Activated T-cell treated with anti-CD3 and anti-CD28 coated beads for 48 hours (primary cell): ENCODE data around the gene RNF183.
A peak's percentile ranks its signal among the peaks of the same experiment; 100 is the strongest.

Source experiments
- DNase-seq: peaks from one replicate; pipeline ENCODE4 v3.0.0-alpha.2; 2020; ENCODE audit warnings: low read depth

The RNF183 gene, protein sequence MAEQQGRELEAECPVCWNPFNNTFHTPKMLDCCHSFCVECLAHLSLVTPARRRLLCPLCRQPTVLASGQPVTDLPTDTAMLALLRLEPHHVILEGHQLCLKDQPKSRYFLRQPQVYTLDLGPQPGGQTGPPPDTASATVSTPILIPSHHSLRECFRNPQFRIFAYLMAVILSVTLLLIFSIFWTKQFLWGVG

DNA sequence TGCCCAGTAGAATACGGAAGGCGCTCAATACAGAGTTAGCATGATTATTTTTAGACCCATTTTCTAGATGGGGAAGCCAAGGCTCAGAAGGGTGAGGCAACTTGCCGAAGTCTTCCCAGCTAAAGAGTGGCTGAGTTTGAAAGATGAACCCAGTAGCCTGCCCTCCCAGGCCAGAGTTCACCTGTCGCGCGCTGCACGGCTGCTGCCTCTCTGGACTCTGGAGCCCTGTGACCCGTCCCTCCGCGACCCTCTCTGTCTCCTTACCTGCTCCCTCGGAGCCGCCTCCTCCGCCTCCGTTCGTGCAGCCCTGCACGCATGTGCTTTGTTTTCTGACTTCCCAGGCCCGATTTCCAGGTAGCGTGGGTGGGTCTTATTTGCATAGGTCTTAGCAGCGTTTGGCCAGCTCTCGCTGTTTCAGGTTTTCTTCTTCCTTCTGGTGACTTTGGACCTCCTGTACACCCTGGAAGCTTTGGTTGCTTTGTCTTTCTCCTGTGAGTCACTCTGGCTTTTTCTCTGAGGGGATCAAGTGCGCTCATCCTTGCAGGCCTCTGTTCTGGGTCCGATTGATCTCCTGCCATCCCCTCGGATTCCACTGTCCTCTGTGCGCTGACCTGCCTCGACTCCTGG lies at the start of gene RNF183:
RNF183 (minus strand) TSS at position 585 of the 627 bp plus-strand sequence. CDS start 5,192 bp downstream, outside the sequence.
- no peak for DNase-seq

DNA sequence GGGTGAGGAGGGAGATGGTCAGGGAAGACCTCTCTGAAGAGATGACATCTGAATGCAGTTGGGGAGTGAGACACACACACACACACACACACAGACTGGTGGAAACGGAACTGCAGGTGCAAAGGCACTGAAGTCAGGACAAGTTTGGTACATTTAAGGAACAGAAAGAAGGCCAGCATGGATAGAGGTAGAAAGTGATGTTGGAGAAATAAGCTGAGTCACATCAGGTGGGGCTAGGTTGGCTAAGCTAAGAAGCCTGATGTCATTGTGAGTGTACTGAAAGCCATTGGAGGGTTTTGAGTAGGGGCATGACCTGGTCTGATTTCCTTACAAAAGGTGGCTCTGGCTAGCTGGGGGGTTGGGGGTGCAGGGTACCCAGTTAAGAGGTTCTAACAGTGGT lies 49.2 kb upstream of the RNF183 start:
- no peak for DNase-seq

DNA sequence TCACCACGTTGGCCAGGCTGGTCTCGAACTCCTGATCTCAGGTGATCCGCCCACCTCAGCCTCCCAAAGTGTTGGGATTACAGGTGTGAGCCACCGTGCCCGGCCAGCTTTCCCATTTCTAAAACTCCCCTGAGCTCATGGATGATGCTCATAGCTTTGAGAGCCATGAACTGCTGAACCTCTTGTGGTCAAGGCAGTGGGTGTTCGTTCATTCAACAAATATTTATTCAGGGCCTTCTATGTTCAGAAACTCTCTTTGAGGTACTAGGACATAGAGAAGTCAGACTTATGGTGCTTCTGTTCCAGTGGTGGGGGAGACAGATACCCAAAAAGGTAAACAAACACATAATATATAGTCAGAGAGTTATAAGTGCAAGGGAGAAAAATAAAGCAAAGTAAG lies 48.8 kb upstream of the RNF183 start:
- no peak for DNase-seq

DNA sequence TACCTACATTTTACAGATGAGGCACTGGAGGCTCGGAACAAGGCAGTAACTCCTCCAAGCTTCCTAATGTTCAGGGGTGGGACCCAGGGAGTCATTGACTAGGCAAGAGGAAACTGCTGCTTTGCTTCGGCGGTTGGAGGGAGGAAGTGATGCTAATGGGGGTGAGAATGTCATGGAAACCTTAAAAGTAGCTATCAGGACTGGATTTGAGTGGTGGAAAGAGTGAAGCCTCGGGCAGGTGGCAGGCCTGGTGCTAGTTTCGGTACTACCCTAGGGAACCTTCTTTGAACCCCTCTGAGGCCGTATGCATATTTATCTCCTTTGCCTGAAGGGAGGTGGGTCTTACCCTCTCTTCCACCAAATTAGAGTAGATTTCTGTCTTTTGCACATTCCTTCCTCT lies 47.8 kb upstream of the RNF183 start:
- peak; percentile 23 for DNase-seq

DNA sequence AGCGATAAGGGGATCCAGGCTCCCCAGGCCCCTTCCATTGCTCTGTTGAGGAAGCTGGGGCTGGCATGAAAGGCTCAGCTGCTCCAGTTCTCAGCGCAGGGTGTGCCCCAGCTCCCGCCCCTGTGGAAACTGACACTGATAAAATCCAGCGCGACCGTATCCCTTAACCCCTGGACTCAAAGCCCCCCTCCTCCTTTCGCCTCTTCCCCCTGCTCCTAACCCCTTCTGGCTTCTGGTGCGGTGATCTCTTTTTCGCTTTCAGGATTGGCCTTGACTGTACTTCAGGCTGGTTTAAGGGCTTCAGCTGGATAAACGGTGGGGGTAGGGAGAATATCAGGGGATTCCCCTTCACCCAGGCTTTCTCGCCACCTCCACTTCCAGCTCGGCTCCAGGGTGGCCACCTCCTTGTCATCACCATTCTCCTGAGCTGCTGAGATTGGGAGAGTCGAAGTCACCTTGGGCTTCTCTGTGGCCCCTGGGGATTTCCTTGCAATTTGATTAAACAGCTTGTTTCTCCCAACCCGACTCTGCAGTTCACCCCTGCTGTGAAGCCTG lies 47.0 kb upstream of the RNF183 start:
- no peak for DNase-seq

DNA sequence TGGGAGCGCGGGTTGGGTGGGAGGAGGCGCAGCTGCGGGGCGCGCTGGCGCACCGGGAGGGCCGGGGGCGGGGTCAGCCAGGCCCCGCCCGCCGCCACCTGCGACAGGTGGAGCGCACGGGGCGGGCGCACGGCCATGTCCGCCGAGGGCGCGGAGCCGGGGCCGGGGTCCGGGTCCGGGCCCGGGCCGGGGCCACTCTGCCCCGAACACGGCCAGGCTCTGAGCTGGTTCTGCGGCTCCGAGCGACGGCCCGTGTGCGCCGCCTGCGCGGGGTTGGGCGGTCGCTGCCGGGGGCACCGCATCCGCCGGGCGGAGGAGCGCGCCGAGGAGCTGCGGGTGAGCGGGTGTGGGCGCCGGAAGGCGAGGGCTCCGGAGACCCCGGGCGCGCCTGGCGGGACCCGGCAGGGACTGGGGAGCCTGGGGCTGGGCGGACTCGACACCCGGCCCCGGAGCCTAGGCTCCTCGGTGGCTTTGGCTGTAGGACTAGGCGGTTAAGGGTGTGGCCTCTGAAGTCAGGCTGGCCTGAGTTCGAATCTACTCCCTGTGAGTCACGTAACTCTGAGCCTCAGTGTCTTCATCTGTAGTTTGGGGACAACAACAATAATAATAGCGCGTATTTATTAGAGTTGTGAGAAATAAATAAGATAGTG lies 46.4 kb upstream of the RNF183 start, which contains the start of gene BSPRY:
BSPRY (plus strand) TSS at position 97 of the 650 bp plus-strand sequence; CDS start at position 136, 39 bp downstream.
- peak; percentile 29 for DNase-seq

DNA sequence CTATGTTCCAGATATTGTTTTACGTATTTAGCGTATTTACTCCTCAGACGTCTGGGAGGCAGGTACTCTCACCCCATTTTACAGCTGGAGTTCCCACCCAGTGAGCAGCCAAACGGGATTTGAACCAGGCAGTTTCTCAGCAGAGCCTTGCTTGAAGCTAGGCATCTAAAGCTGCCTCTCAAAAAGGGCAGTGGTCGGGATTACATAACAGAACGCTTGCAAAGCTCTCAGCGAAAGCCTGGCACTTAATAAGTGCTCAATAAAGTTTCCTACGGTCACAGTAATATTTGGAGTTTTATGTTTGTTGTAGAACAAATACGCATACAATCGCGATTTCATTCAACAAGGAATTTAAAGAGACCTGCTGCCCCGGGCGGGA lies 45.9 kb upstream of the RNF183 start:
- no peak for DNase-seq

DNA sequence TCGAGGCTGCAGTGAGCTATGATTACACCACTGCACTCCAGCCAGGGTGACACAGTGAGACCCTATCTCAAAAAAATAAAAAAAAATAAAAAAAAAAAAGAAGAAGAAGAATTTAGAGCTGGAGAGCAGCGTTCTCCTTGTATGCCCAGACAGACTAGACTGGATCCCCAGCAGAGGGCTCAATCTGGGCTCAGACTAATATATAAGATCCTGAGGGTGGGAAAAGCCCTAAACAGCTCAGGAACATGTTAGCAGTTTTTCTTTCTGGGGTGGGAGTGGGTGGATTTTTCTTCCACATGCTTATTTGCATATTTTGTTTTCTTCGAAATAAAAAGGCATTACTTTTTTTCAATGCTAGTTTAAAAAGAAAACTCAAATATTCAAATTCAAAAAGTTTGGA lies 45.3 kb upstream of the RNF183 start:
- no peak for DNase-seq

DNA sequence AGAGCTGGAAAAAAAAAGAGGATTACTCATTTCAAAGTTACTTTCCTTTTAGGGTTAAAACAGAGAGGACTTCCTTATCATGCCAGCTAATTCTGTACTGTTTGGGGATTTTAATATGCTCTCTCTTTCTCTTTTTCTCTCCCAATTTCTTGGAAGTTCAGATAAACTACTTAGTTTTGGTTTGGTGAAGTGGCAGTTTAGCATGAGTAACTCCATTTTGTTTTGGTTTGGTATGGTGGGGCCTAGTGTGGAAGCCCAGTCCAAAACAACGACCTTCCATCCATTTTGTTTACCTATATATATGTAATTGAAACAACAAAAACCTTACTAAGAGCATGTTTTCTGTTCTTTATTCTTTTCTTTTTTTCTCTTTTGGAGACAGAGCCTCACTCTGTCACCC lies 42.5 kb upstream of the RNF183 start:
- DNase-seq: no peak

DNA sequence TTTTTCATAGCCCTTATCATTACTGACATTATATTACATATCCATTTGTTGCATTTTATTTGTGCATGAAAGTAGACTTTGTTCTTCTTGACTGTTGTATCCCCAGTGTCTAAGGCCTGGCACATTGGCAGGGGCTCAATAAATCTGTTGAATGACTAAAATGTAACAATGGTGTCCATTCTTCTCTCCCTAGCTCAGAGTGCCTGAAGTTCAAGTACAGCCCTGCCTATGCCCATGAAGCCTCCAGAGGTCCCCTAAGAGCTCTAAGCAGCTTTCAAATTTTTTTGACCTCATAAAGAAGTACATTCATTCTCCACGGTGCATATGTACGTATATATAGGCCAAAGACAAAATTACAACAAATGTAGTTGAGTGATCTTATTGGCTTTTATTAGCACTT lies 42.0 kb upstream of the RNF183 start:
- DNase-seq: no peak

DNA sequence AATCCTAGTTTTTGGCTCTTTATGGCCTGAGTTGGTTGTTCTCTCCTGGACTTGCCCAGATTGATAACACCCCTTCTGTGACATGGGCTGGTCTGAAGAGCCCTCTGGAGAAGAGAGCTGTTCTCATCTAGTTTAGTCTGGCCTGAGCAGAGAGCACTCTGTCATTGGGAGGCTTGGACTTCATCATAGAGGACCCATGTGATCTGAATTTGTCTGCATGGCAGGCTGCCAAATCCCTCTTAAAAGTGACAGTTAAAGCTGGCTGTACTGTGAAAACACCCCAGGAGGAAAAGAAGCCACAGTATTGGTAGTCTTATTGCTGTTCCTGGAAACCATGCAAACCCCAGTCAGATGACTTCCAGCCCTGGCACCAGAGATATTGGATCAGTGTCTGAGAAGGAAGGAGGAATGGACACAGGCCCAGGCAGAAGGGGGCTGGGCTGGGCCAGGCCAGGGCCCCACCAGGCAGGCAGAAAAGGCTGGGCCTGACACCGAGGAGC lies 40.6 kb upstream of the RNF183 start:
- DNase-seq: no peak

DNA sequence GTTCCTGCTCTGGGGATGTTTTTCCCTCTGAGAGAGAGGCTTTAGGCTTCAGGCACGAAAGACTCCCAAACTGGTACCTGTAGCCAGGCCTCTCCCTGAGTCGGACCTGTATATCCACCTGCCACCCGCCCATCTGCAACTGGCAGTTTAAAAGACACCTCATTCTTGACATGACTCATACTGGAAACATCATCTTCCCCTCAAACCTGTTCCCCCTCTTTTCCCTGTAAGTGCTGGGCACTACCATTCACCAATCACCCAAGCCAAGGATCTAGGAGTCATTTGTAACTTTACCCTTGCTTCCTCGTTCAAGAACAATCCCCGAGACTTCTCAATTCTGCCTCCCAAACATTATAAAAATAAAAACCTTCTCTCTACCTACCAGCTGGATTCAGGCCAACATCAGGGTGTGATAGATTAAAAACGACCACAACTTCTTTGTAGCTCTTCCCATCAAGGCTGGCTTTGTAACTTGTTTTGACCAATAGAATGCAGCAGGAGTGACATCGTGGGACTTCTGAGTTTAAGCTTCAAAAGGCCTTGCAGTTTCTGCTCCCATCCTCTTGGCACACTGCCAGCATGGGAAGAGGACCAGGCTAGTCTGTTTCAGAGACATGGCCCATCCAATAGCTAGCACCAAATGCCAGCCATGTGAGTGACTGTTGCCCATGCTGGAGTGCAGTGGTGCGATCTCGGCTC lies 38.7 kb upstream of the RNF183 start:
- DNase-seq: no peak

DNA sequence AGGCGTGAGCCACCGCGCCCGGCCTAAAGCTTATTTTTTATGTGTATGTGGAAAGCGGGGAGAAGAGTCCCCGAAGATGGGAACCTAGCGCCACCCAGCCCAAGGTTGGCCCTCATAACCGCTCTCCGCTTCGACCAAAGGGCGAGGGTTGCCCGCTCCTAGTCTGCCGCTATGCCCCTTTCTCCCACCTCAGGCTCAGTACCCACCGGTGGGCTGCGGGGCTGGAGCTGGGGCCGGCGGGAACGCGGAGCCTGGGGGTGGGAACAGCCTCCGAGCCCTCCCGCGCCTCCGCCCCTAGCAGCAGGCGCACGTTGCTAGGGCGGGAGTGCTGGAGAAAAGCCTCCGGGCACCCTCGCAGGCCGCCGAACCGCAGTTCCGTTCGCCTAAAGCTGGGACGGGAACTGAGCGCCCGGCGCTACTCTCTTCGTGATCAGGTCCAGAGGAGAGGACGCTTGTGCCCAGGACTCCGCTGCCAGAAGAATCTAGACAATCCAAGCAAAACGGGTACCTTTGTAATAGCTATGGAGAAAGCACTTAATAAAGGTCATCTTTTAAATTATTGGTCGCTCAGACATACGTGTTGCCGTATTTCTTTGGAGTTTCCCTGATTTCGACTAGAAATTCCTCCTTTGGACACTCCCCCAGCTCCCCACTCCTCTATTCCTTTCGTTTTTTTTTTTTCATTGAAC lies 37.0 kb upstream of the RNF183 start, which contains the start of gene WDR31:
WDR31 (minus strand) TSS at position 265 of the 689 bp plus-strand sequence. CDS start 8,253 bp downstream, outside the sequence.
- DNase-seq: peak; percentile 85

DNA sequence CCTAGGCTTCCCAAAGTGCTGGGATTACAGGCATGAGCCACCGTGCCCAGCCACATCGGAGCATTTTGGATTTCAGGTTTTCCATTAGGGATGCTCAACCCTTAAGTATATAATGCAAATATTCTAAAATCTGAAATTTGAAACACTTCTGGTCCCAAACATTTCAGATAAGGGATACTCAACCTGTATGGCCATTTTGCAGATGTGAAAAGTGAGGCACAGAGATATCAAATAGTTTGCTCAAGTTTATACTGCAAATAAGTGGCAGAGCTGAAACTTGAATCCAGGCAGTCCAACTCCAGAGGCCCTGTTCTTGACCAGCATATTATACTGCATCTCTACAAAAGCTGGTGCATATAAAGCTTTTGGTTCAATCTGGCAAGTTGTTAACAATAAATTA lies 34.5 kb upstream of the RNF183 start:
- DNase-seq: no peak

DNA sequence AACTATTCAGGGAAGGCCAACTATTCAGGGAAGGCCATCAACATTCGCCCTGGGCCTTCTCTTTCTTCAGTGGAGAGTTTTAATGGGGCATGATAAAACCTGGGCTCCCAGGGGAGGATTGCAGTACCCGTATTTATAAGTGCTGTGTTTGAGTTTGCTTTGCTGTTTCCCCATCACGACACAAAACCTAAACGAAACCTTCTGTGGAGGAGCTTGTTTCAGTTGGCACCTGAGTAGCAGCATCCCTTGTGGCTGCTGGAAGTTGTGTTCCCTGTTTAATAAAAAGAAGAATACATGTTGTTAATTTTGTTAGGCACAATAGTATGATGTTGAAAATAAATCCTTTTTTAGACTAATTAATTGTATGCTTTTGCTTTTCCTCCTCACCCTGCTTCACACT lies 28.6 kb upstream of the RNF183 start:
- DNase-seq: no peak

DNA sequence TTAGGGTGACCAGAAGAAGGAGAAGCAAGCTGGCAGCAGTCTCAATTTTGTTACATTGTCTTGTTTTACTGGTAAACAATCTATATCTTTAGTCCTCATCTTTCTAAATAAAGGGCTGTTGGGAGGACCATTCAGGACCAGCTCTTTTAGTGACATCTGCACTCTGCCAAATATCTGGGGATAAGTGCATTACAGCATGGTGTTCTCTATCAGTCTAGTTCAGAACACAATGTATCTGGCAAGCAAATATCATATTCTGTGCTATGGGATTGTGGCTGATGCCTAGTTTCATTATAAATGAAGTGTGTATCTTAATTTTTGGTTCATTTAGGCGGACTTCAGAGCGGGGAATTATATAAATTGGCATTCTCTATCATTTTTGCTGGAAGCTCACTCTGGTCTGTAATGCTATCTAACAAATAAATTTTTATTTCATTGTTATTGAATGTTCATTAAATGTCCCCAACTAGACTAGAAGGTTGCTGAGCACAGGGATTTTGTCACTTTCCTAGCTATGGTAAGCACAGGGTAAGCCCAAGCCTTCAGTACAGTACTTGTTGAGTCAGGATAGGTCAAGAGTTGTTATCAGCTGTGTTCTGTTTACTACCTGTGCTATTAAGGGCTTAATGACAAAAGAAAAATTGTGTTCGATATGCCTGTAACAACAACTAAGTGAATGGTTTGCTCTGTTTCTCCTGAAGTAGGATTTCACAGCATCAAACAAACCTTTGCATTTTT lies 25.0 kb upstream of the RNF183 start:
- DNase-seq: no peak

DNA sequence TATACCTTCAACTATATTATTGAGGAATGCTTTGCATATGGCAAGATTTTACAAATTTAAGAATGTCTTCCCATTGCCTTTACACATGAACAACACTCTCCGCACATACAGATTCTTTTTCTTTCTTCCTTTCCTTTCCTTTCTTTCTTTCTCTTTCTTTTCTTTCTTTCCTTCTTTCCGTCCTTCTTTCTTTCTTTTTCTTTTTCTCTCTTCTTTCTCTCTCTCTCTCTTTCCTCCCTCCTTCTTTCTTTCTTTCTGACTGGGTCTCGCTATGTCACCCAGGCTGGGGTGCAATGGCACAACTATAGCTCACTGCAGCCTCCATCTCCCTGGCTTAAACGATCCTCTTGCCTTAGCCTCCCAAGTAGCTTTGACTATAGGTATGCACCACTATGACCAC lies 23.1 kb upstream of the RNF183 start:
- no peak for DNase-seq

DNA sequence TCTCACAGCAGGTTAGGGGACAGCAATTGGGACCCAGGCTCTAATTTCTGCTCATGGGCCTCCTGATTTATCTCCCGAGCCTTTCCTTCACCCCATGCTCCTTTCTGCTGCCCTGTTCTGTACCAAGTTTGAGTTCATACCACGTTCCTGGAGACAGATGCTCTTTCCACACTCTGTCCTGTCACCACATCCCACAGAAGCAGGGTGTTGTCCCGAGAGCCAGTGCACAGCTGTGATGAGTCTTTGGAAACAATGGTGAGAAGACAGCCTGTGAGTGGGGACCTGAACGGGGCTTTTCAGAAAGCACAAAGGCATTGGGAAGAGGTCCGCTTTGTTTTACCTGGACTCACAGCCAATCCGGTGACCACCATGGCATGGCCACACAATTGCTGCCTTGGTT lies 19.5 kb upstream of the RNF183 start:
- no peak for DNase-seq

DNA sequence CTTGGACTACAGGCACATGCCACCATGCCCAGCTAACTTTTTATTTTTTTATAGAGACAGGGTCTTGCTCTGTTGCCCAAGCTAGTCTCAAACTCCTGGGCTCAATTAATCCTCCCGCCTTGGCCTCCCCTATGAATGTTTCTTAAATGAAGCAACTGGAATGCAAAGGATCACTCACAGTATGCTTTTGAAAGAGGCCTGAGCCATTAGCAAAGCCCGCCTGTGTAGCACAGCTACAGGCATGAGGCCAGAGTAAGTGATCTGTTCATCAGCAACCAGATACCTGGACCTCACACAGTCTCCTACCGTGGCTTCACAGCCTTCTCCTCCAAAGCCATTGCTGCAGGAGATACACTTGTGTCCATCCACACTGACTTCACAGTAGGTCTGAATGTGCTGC lies 16.9 kb upstream of the RNF183 start:
- DNase-seq: no peak

DNA sequence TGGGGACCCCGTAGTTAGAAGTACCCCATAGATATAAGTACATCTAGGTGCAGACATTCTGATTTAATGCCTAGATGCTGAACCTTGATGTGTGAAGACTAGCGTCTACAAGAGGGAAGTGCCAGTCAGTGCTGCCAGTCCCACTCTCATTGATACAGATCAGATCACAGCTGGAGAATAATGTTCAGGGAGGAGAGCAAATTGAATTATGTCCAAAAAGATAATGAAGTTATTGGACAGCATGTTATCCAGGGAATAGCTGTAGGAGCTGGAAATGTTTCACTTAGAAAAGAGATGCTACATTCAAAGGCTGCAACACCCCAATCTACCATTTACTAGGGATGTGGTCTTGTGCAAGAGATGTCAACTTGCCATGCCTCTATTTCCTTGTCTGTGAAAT lies 15.9 kb upstream of the RNF183 start:
- no peak for DNase-seq

DNA sequence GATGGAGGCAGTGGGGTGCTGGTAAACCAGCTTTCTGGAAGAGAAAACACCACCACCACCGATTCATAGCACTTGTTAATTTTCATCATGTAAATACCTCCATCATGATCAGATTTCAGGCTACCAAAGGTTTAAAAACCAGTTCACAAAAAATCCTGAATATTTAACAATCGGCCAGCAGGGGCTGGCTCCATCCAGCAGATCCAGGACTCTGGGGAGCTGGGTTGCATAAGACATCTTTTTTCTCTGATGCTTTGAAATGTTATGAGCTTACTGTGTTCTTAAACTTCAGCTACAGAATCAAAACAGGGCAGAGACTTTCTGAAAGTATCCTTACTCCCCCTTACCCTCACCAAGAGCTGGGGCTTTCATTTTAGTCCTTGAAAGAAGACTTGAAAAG lies 14.6 kb upstream of the RNF183 start:
- DNase-seq: no peak
